IMR-90 (cell line): ENCODE results near the gene SNED1. TPM values are rescaled to one million over a fixed set of nuclear protein-coding genes. Genes with fewer than 3 reads are reported as not detected.

ENCODE experiments used
- ATAC-seq: fragments of 200-7000 bp; cut with Tn5 transposase; 2 replicates; pipeline ENCODE4 v1.9.1; 2020; ENCODE audit warnings: low read depth, mild to moderate bottlenecking, moderate library complexity
- BruUV-seq: library from RNA; stranded (reverse); fragments of 400-500 nt; replicated peaks from 2 replicates; lab custom pipeline; 2021; lab: Mats Ljungman, UMichigan
- CTCF ChIA-PET: fragments of 300-600 bp; formaldehyde crosslinking; extraction: SDS; loops from one replicate; lab custom pipeline; 2021; ENCODE audit warnings: antibody characterized with exemption; lab: Yijun Ruan, JAX
- POLR2A ChIA-PET: fragments of 300-600 bp; sonication (Branson Sonifier 250); formaldehyde crosslinking; loops from one replicate; lab custom pipeline; 2022; ENCODE audit warnings: antibody characterized with exemption; ENCODE audit not compliant: unreplicated experiment; lab: Charles Lee
- DNase-seq: peaks from one replicate; pipeline ENCODE4 v3.0.0; 2013
- H2AFZ ChIP-seq: replicated peaks from 2 replicates; pipeline ENCODE3; 2013; ENCODE audit warnings: low read length, mild to moderate bottlenecking; ENCODE audit not compliant: poor library complexity
- H2AK5ac ChIP-seq: 2 replicates; pipeline ENCODE4 v1.6.1; 2013; ENCODE audit warnings: low read depth, low read length, inconsistent platforms
- H2AK9ac ChIP-seq: replicated peaks from 2 replicates; pipeline ENCODE3; 2013; ENCODE audit warnings: mild to moderate bottlenecking, low read depth, low read length, moderate library complexity; ENCODE audit not compliant: poor library complexity
- H2BK120ac ChIP-seq: 2 replicates; pipeline ENCODE4 v1.6.1; 2013; ENCODE audit warnings: low read depth, low read length, inconsistent platforms
- H2BK15ac ChIP-seq: 3 replicates; pipeline ENCODE4 v1.6.1; 2013; ENCODE audit warnings: low read depth, low read length, inconsistent platforms
- H2BK20ac ChIP-seq: 2 replicates; pipeline ENCODE4 v1.6.1; 2013; ENCODE audit warnings: low read depth, mild to moderate bottlenecking, inconsistent platforms, low read length, moderate library complexity
- H2BK5ac ChIP-seq: 2 replicates; pipeline ENCODE4 v1.6.1; 2013; ENCODE audit warnings: mild to moderate bottlenecking, low read depth, low read length, inconsistent platforms; ENCODE audit not compliant: poor library complexity, severe bottlenecking
- H3K14ac ChIP-seq: replicated peaks from 2 replicates; pipeline ENCODE4 v1.6.1; 2013; ENCODE audit warnings: low read depth, low read length, inconsistent platforms
- H3K18ac ChIP-seq: 2 replicates; pipeline ENCODE4 v1.6.1; 2013; ENCODE audit warnings: low read depth, low read length, control low read depth
- H3K23ac ChIP-seq: 2 replicates; pipeline ENCODE4 v1.6.1; 2013; ENCODE audit warnings: low read depth, low read length, inconsistent platforms
- H3K27ac ChIP-seq: 2 replicates; pipeline ENCODE4 v1.5.1; 2013; ENCODE audit warnings: mild to moderate bottlenecking, control low read depth, low read length; ENCODE audit not compliant: insufficient read depth
- H3K27me3 ChIP-seq: 2 replicates; pipeline ENCODE4 v1.6.1; 2013; ENCODE audit warnings: low read length; ENCODE audit not compliant: control insufficient read depth, insufficient read depth
- H3K36me3 ChIP-seq: 2 replicates; pipeline ENCODE4 v1.6.1; 2013; ENCODE audit warnings: low read length, mixed read lengths; ENCODE audit not compliant: control insufficient read depth, insufficient read depth
- H3K4ac ChIP-seq: 2 replicates; pipeline ENCODE4 v1.6.1; 2013; ENCODE audit warnings: low read depth, low read length, inconsistent platforms
- H3K4me1 ChIP-seq: 2 replicates; pipeline ENCODE4 v1.6.1; 2013; ENCODE audit warnings: low read length, mixed read lengths; ENCODE audit not compliant: control insufficient read depth, insufficient read depth
- H3K4me2 ChIP-seq: 2 replicates; pipeline ENCODE4 v1.6.1; 2013; ENCODE audit warnings: low read depth, mild to moderate bottlenecking, control low read depth, low read length, moderate library complexity
- H3K4me3 ChIP-seq: 2 replicates; pipeline ENCODE4 v1.5.1; 2013; ENCODE audit warnings: low read depth, mild to moderate bottlenecking, control low read depth, low read length, moderate library complexity; ENCODE audit not compliant: insufficient read depth
- H3K56ac ChIP-seq: 2 replicates; pipeline ENCODE4 v1.6.1; 2013; ENCODE audit warnings: low read length, inconsistent platforms; ENCODE audit not compliant: insufficient read depth; ENCODE audit errors: extremely low read depth
- H3K79me1 ChIP-seq, 2 experiments: 2 replicates each; pipeline ENCODE4 v1.6.1; 2013; ENCODE audit warnings: low read length in 2 of 2, inconsistent platforms in 1 of 2, low read depth in 1 of 2
- H3K9ac ChIP-seq: 2 replicates; pipeline ENCODE4 v1.6.1; 2013; ENCODE audit warnings: low read depth, low read length, control low read depth
- H3K9me1 ChIP-seq: 2 replicates; pipeline ENCODE4 v1.6.1; 2013; ENCODE audit warnings: low read length, inconsistent platforms; ENCODE audit not compliant: insufficient read depth
- H3K9me3 ChIP-seq: 2 replicates; pipeline ENCODE4 v1.6.1; 2013; ENCODE audit warnings: low read length; ENCODE audit not compliant: control insufficient read depth, insufficient read depth
- H4K20me1 ChIP-seq: 2 replicates; pipeline ENCODE4 v1.6.1; 2013; ENCODE audit warnings: low read length, inconsistent platforms; ENCODE audit not compliant: insufficient read depth
- H4K5ac ChIP-seq: 2 replicates; pipeline ENCODE4 v1.6.1; 2013; ENCODE audit warnings: mild to moderate bottlenecking, low read depth, low read length, control low read depth
- H4K8ac ChIP-seq, 2 experiments: 2 replicates each; pipeline ENCODE4 v1.6.1; 2013; ENCODE audit warnings: low read depth in 2 of 2, low read length in 2 of 2, control low read depth in 1 of 2, inconsistent platforms in 1 of 2
- H4K91ac ChIP-seq: 2 replicates; pipeline ENCODE4 v1.6.1; 2013; ENCODE audit warnings: low read depth, low read length, inconsistent platforms; ENCODE audit not compliant: insufficient read depth
- BHLHE40 ChIP-seq: fragments of 150-350 bp; IDR thresholded peaks from 2 replicates; pipeline ENCODE4 v1.6.1; 2016; ENCODE audit warnings: mild to moderate bottlenecking, low read depth, low read length
- CEBPB ChIP-seq: IDR thresholded peaks from 2 replicates; pipeline ENCODE4 v1.6.1; 2012; ENCODE audit warnings: low read depth, low read length, improper control_type of control experiment
- CHD1 ChIP-seq: IDR thresholded peaks from 2 replicates; pipeline ENCODE4 v1.6.1; 2012; ENCODE audit warnings: low read depth, low read length, improper control_type of control experiment
- CTCF ChIP-seq: conservative IDR thresholded peaks from 2 replicates; pipeline ENCODE4 v1.5.1; 2012; ENCODE audit warnings: mild to moderate bottlenecking, low read depth, low read length, improper control_type of control experiment
- ELK1 ChIP-seq: fragments of 150-350 bp; IDR thresholded peaks from 2 replicates; pipeline ENCODE4 v1.6.1; 2016; ENCODE audit warnings: low read depth, mild to moderate bottlenecking, low read length, moderate library complexity, borderline replicate concordance
- FOS ChIP-seq: fragments of 150-350 bp; IDR thresholded peaks from 2 replicates; pipeline ENCODE4 v1.6.1; 2016; ENCODE audit warnings: low read depth, low read length
- MAFK ChIP-seq: IDR thresholded peaks from 2 replicates; pipeline ENCODE4 v1.6.1; 2012; ENCODE audit warnings: low read depth, low read length, improper control_type of control experiment
- MAZ ChIP-seq: IDR thresholded peaks from 2 replicates; pipeline ENCODE4 v1.6.1; 2012; ENCODE audit warnings: low read depth, mild to moderate bottlenecking, low read length, improper control_type of control experiment, moderate library complexity, borderline replicate concordance
- MXI1 ChIP-seq: IDR thresholded peaks from 2 replicates; pipeline ENCODE4 v1.6.1; 2012; ENCODE audit warnings: low read depth, mild to moderate bottlenecking, low read length, moderate library complexity, borderline replicate concordance
- NFE2L2 ChIP-seq: fragments of 150-350 bp; IDR thresholded peaks from 2 replicates; pipeline ENCODE4 v1.6.1; 2016; ENCODE audit warnings: low read depth, mild to moderate bottlenecking, low read length
- POLR2A ChIP-seq: IDR thresholded peaks from 2 replicates; pipeline ENCODE4 v1.6.1; 2012; ENCODE audit warnings: mild to moderate bottlenecking, low read depth, low read length
- RAD21 ChIP-seq: IDR thresholded peaks from 2 replicates; pipeline ENCODE4 v1.6.1; 2012; ENCODE audit warnings: low read length, improper control_type of control experiment
- RCOR1 ChIP-seq: IDR thresholded peaks from 2 replicates; pipeline ENCODE4 v1.6.1; 2012; ENCODE audit warnings: mild to moderate bottlenecking, low read length, improper control_type of control experiment; ENCODE audit not compliant: insufficient replicate concordance
- RFX5 ChIP-seq: IDR thresholded peaks from 2 replicates; pipeline ENCODE4 v1.8.0; 2012; ENCODE audit warnings: low read depth, mild to moderate bottlenecking, low read length, moderate library complexity
- SMC3 ChIP-seq: fragments of 150-350 bp; IDR thresholded peaks from 2 replicates; pipeline ENCODE4 v1.6.1; 2016; ENCODE audit warnings: low read depth, mild to moderate bottlenecking, antibody characterized with exemption, low read length, moderate library complexity
- USF2 ChIP-seq: fragments of 150-350 bp; IDR thresholded peaks from 2 replicates; pipeline ENCODE4 v1.6.1; 2017; ENCODE audit warnings: mild to moderate bottlenecking, antibody characterized with exemption, low read length, low read depth
- WGBS, 2 experiments: methylation state at CpG; one replicate each; pipeline versions ENCODE4 v1.1.5 to v1.1.7; 2013; ENCODE audit warnings: missing lambda C conversion rate in 2 of 2; ENCODE audit not compliant: insufficient read length in 1 of 2; ENCODE audit errors: extremely low coverage in 2 of 2; 5-methylcytosine and 5-hydroxymethylcytosine counted together
- dilution Hi-C: fragments of 300-500 bp; cut with HindIII; formaldehyde crosslinking; loops from one replicate; pipeline ENCODE4 v1.14.3; 2018; ENCODE audit warnings: low sequenced_read_pairs; ENCODE audit not compliant: unreplicated experiment
- in situ Hi-C: fragments of 300-500 bp; cut with MboI; formaldehyde crosslinking; loops from 3 replicates; pipeline ENCODE4 v1.14.3; 2019; ENCODE audit warnings: low sequenced_read_pairs, inconsistent platforms, mixed read lengths
- intact Hi-C: fragments of 100-400 bp; cut with micrococcal nuclease; formaldehyde crosslinking; loops from 2 replicates; pipeline ENCODE4 v1.10.0; 2022
- polyA plus RNA-seq, 3 experiments: library from polyadenylated mRNA; depleted of rRNA; stranded (reverse); fragments of >200 nt; gene quantifications; 2 replicates each; pipeline ENCODE4 v1.2.3, GENCODE V29; 2012; ENCODE audit warnings: low replicate concordance in 1 of 3
- total RNA-seq: library from RNA; depleted of rRNA; stranded (reverse); fragments of >200 nt; gene quantifications from 2 replicates; pipeline ENCODE4 v1.2.3, GENCODE V29; 2012

Gene SNED1
- total and polyA plus RNA-seq, 2 of the 4 experiments (the other 2 are of a cell fraction): 1.1 to 3.4 TPM

GRCh38 chr2:240951045-240951594 is 47.3 kb upstream of the SNED1 start:
- no peaks in the 10 kb centered on the region for H3K9me3 ChIP-seq
- H3K36me3 ChIP-seq: no peaks in the 10 kb centered on the region
- no peaks in the 10 kb centered on the region for H3K9me1 ChIP-seq
- no peaks in the 10 kb centered on the region for H3K79me1 ChIP-seq
- intact Hi-C loops (no loop called here), in situ Hi-C loops (no loop called here), dilution Hi-C loops (no loop called here)
- TF ChIP-seq CEBPB (no peak), MAZ (no peak), CTCF (no peak), RFX5 (no peak), RCOR1 (no peak), MXI1 (no peak), ELK1 (no peak), BHLHE40 (no peak), NFE2L2 (no peak), MAFK (no peak), POLR2A (no peak), USF2 (no peak), FOS (no peak), RAD21 (no peak), SMC3 (no peak), CHD1 (no peak)
- no peak overlapping the region for H3K4me3 ChIP-seq
- DNase-seq (no peak), ATAC-seq (no peak)
- H4K91ac ChIP-seq: no peak overlapping the region
- no peak overlapping the region for H2BK15ac ChIP-seq
- no peaks in the 10 kb centered on the region; the same call in 1 of the 2 replicates for H3K4me1 ChIP-seq
- no peak overlapping the region for H3K4ac ChIP-seq
- no peak overlapping the region for H3K27ac ChIP-seq
- POLR2A ChIA-PET: no interaction called here
- H4K20me1 ChIP-seq: no peaks in the 10 kb centered on the region
- no peak overlapping the region for H4K8ac ChIP-seq
- H2BK5ac ChIP-seq: no peak overlapping the region
- H3K14ac ChIP-seq: no peak overlapping the region
- H3K27me3 ChIP-seq: peaks cover 31% of the 10 kb centered on the region; the same call in 1 of the 2 replicates
- no peak overlapping the region for H3K9ac ChIP-seq
- H2AFZ ChIP-seq: no peak overlapping the region
- no TSS peak for BruUV-seq
- no peak overlapping the region for H2AK9ac ChIP-seq
- H3K56ac ChIP-seq: no peak overlapping the region
- H3K4me2 ChIP-seq: no peak overlapping the region
- no peak overlapping the region for H2BK20ac ChIP-seq
- 38% methylated on average over 3 of the region's 3 CpGs; no CpG with 5 or more reads in 1 of the 2 experiments for WGBS, 2 experiments
- H3K23ac ChIP-seq: no peak overlapping the region
- no peak overlapping the region for H2AK5ac ChIP-seq
- CTCF ChIA-PET: no interaction called here
- H2BK120ac ChIP-seq: no peak overlapping the region
- no peak overlapping the region for H4K5ac ChIP-seq
- H3K18ac ChIP-seq: no peak overlapping the region
